ENCODE results near the gene MUSTN1.

- TF ChIP-seq CTCF (conservative IDR thresholded peaks at IDR 0.05; ENCODE audit: low read depth in 2 of 2) (no peak), POLR2AphosphoS5 (IDR thresholded peaks at IDR 0.05; ENCODE audit: low read depth) (no peak), REST (IDR thresholded peaks at IDR 0.05; ENCODE audit: unreplicated experiment) (no peak), CREB1 (CRISPR knock-in tag; IDR thresholded peaks at IDR 0.05; ENCODE audit: low read depth) (no peak), EZH2 (IDR thresholded peaks at IDR 0.05; ENCODE audit: low read depth, unreplicated experiment) (no peak), EZH2phosphoT487 (IDR thresholded peaks at IDR 0.05; ENCODE audit: unreplicated experiment) (no peak), JUNB (IDR thresholded peaks at IDR 0.05; ENCODE audit: unreplicated experiment) (no peak), ZNF114 (CRISPR knock-in tag; IDR thresholded peaks at IDR 0.05) (no peak), ZNF331 (CRISPR knock-in tag; IDR thresholded peaks at IDR 0.05; ENCODE audit: low read depth) (no peak)
Measured at GRCh38 chr3:52872245-52872644, 37.4 kb upstream of the MUSTN1 start.

Measured in GM23338 (cell line).